ENCODE measurements around the gene ANKRD33.

ANKRD33 gene

GRCh38 chr12:51901881-51902280 is 14.0 kb downstream of the ANKRD33 start:
- Histone ChIP-seq H3K36me3 (ENCODE audit: control insufficient read depth in 2 of 2, insufficient read depth in 2 of 2, low read length in 2 of 2) (no peaks in the 10 kb centered on the region), H3K9me3 (ENCODE audit: control insufficient read depth in 2 of 2, low read length in 2 of 2) (no peaks in the 10 kb centered on the region), H3K27me3 (ENCODE audit: control insufficient read depth in 1 of 2, insufficient read depth in 2 of 2, low read length in 2 of 2) (peaks cover 2 to 8% of the 10 kb centered on the region in 2 donors), H3K9ac (ENCODE audit: low read length in 2 of 2) (no peak overlapping the region), H3K4me3 (ENCODE audit: low read length in 2 of 2) (no peak overlapping the region), H3K4me1 (ENCODE audit: control insufficient read depth, insufficient read depth, low read length) (peaks cover 10% of the 10 kb centered on the region), H3K27ac (ENCODE audit: low read length) (no peak overlapping the region)

GRCh38 chr12:51904951-51905470 is 17.1 kb downstream of the ANKRD33 start:
- H3K4me1 ChIP-seq (ENCODE audit: control insufficient read depth, insufficient read depth, low read length), result peaks cover 25% of the 10 kb centered on the region
- peaks cover 9 to 27% of the 10 kb centered on the region in 2 donors for H3K27me3 ChIP-seq (ENCODE audit: control insufficient read depth in 1 of 2, insufficient read depth in 2 of 2, low read length in 2 of 2)
- H3K27ac ChIP-seq (ENCODE audit: low read length), result peak overlapping the region; percentile 82
- peak overlapping the region in 1 of 2 donors; percentile 42 for H3K9ac ChIP-seq (ENCODE audit: low read length in 2 of 2)
- no peaks in the 10 kb centered on the region for H3K9me3 ChIP-seq (ENCODE audit: control insufficient read depth in 2 of 2, low read length in 2 of 2)
- H3K36me3 ChIP-seq (ENCODE audit: control insufficient read depth in 2 of 2, insufficient read depth in 2 of 2, low read length in 2 of 2), result no peaks in the 10 kb centered on the region
- no peak overlapping the region for H3K4me3 ChIP-seq (ENCODE audit: low read length in 2 of 2)

GRCh38 chr12:51905471-51906429 is 17.8 kb downstream of the ANKRD33 start:
- no peaks in the 10 kb centered on the region for H3K36me3 ChIP-seq (ENCODE audit: control insufficient read depth in 2 of 2, insufficient read depth in 2 of 2, low read length in 2 of 2)
- peak overlapping the region in 1 of 2 donors; percentile 44 for H3K4me3 ChIP-seq (ENCODE audit: low read length in 2 of 2)
- no peaks in the 10 kb centered on the region for H3K9me3 ChIP-seq (ENCODE audit: control insufficient read depth in 2 of 2, low read length in 2 of 2)
- peak overlapping the region; percentile 60 to 66 for H3K9ac ChIP-seq (ENCODE audit: low read length in 2 of 2)
- peaks cover 9 to 27% of the 10 kb centered on the region in 2 donors for H3K27me3 ChIP-seq (ENCODE audit: control insufficient read depth in 1 of 2, insufficient read depth in 2 of 2, low read length in 2 of 2)
- H3K4me1 ChIP-seq (ENCODE audit: control insufficient read depth, insufficient read depth, low read length), result peaks cover 27% of the 10 kb centered on the region
- H3K27ac ChIP-seq (ENCODE audit: low read length), result peak overlapping the region; percentile 82

GRCh38 chr12:51906430-51907082 is 18.7 kb downstream of the ANKRD33 start:
- no peaks in the 10 kb centered on the region for H3K9me3 ChIP-seq (ENCODE audit: control insufficient read depth in 2 of 2, low read length in 2 of 2)
- H3K36me3 ChIP-seq (ENCODE audit: control insufficient read depth in 2 of 2, insufficient read depth in 2 of 2, low read length in 2 of 2), result no peaks in the 10 kb centered on the region
- peak overlapping the region; percentile 82 for H3K27ac ChIP-seq (ENCODE audit: low read length)
- peaks cover 35% of the 10 kb centered on the region for H3K4me1 ChIP-seq (ENCODE audit: control insufficient read depth, insufficient read depth, low read length)
- H3K4me3 ChIP-seq (ENCODE audit: low read length in 2 of 2), result peak overlapping the region in 1 of 2 donors; percentile 69
- H3K27me3 ChIP-seq (ENCODE audit: control insufficient read depth in 1 of 2, insufficient read depth in 2 of 2, low read length in 2 of 2), result peaks cover 11 to 27% of the 10 kb centered on the region in 2 donors
- peak overlapping the region; percentile 21 to 66 for H3K9ac ChIP-seq (ENCODE audit: low read length in 2 of 2)

GRCh38 chr12:51907083-51907855 is 19.4 kb downstream of the ANKRD33 start, which contains the start of gene ACVRL1:
ACVRL1 (plus strand) TSS chr12:51907504; CDS start chr12:51912475, 4,971 bp downstream.
- Histone ChIP-seq H3K4me3 (ENCODE audit: low read length in 2 of 2) (peak within 1 kb of the TSS; percentile 69), H3K9ac (ENCODE audit: low read length in 2 of 2) (peak within 1 kb of the TSS; percentile 66 to 69), H3K27me3 (ENCODE audit: control insufficient read depth in 1 of 2, insufficient read depth in 2 of 2, low read length in 2 of 2) (peaks cover 13 to 27% of the 10 kb centered on the region in 2 donors), H3K4me1 (ENCODE audit: control insufficient read depth, insufficient read depth, low read length) (peaks cover 40% of the 10 kb centered on the region), H3K9me3 (ENCODE audit: control insufficient read depth in 2 of 2, low read length in 2 of 2) (no peaks in the 10 kb centered on the region), H3K27ac (ENCODE audit: low read length) (peak within 1 kb of the TSS; percentile 82), H3K36me3 (ENCODE audit: control insufficient read depth in 2 of 2, insufficient read depth in 2 of 2, low read length in 2 of 2) (no peaks in the 10 kb centered on the region)

DNA sequence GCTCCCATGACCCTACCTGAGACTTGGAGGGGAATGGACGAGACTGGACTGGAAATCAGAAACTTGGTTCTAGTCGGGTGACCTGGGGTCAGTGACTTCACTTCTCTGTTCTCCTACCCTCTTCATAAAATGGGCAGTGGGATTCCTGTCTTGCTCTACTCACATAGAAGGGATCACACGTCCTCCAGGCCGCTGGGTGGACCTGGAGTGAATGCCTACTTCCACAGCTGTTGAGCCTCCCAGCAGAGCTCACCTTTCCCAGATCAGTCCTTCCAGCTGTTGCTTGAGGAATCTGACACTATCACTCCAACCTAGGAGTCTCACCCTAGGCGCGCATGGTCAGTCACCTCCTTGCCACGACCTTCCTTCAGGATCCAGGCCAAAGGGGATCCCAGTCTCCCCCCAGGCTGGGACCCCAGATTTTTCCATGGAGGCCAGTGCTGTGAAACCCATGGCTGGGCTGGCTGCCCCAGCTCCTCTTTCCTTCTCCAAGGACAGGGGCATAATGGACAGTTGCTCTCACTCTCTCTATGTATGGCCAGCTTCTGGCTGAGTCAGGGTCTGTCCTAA is 20.0 kb downstream of the ANKRD33 start:
- Histone ChIP-seq H3K9me3 (ENCODE audit: control insufficient read depth in 2 of 2, low read length in 2 of 2) (no peaks in the 10 kb centered on the region), H3K36me3 (ENCODE audit: control insufficient read depth in 2 of 2, insufficient read depth in 2 of 2, low read length in 2 of 2) (no peaks in the 10 kb centered on the region), H3K27me3 (ENCODE audit: control insufficient read depth in 1 of 2, insufficient read depth in 2 of 2, low read length in 2 of 2) (peaks cover 13 to 27% of the 10 kb centered on the region in 2 donors), H3K27ac (ENCODE audit: low read length) (peak overlapping the region; percentile 82), H3K9ac (ENCODE audit: low read length in 2 of 2) (peak overlapping the region; percentile 66 to 69), H3K4me3 (ENCODE audit: low read length in 2 of 2) (peak overlapping the region; percentile 69), H3K4me1 (ENCODE audit: control insufficient read depth, insufficient read depth, low read length) (peaks cover 47% of the 10 kb centered on the region)

GRCh38 chr12:51908876-51909592 is 21.1 kb downstream of the ANKRD33 start:
- H3K9me3 ChIP-seq (ENCODE audit: control insufficient read depth in 2 of 2, low read length in 2 of 2), result no peaks in the 10 kb centered on the region
- no peaks in the 10 kb centered on the region for H3K36me3 ChIP-seq (ENCODE audit: control insufficient read depth in 2 of 2, insufficient read depth in 2 of 2, low read length in 2 of 2)
- H3K9ac ChIP-seq (ENCODE audit: low read length in 2 of 2), result no peak overlapping the region
- H3K4me3 ChIP-seq (ENCODE audit: low read length in 2 of 2), result peak overlapping the region in 1 of 2 donors; percentile 35
- H3K4me1 ChIP-seq (ENCODE audit: control insufficient read depth, insufficient read depth, low read length), result peaks cover 53% of the 10 kb centered on the region
- peaks cover 15 to 27% of the 10 kb centered on the region in 2 donors for H3K27me3 ChIP-seq (ENCODE audit: control insufficient read depth in 1 of 2, insufficient read depth in 2 of 2, low read length in 2 of 2)
- H3K27ac ChIP-seq (ENCODE audit: low read length), result no peak overlapping the region

DNA sequence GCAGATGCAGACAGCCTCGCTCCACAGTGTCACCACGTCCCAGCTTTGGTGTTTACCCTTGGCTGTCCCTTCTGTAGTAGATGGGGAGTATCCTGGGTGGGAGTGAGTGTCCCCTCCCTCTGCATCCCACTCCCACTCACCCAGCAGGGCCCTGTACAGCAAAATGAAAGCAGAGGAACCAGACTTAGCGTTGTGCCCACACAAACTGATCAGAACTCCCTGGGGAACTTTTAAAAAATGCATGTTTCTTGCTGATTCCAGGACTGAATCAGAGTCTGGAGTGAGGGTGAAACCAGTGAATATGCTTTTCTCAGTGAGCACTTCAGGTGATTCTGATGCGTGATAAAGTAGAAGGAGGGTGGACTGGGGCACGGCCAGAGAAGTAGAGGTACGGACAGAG is 22.3 kb downstream of the ANKRD33 start:
- Histone ChIP-seq H3K36me3 (ENCODE audit: control insufficient read depth in 2 of 2, insufficient read depth in 2 of 2, low read length in 2 of 2) (no peaks in the 10 kb centered on the region), H3K4me1 (ENCODE audit: control insufficient read depth, insufficient read depth, low read length) (peaks cover 54% of the 10 kb centered on the region), H3K27me3 (ENCODE audit: control insufficient read depth in 1 of 2, insufficient read depth in 2 of 2, low read length in 2 of 2) (peaks cover 15 to 27% of the 10 kb centered on the region in 2 donors), H3K9me3 (ENCODE audit: control insufficient read depth in 2 of 2, low read length in 2 of 2) (no peaks in the 10 kb centered on the region), H3K9ac (ENCODE audit: low read length in 2 of 2) (peak overlapping the region in 1 of 2 donors; percentile 29), H3K4me3 (ENCODE audit: low read length in 2 of 2) (peak overlapping the region in 1 of 2 donors; percentile 44), H3K27ac (ENCODE audit: low read length) (no peak overlapping the region)

GRCh38 chr12:51910691-51911090 is 22.8 kb downstream of the ANKRD33 start:
- Histone ChIP-seq H3K36me3 (ENCODE audit: control insufficient read depth in 2 of 2, insufficient read depth in 2 of 2, low read length in 2 of 2) (no peaks in the 10 kb centered on the region), H3K9ac (ENCODE audit: low read length in 2 of 2) (no peak overlapping the region)

More at GRCh38 chr12:51910691-51911090, 22.8 kb downstream of the ANKRD33 start:
- no peak overlapping the region for H3K27ac ChIP-seq (ENCODE audit: low read length)
- H3K9me3 ChIP-seq (ENCODE audit: control insufficient read depth in 2 of 2, low read length in 2 of 2), result no peaks in the 10 kb centered on the region
- peak overlapping the region in 1 of 2 donors; percentile 44 for H3K4me3 ChIP-seq (ENCODE audit: low read length in 2 of 2)
- peaks cover 54% of the 10 kb centered on the region for H3K4me1 ChIP-seq (ENCODE audit: control insufficient read depth, insufficient read depth, low read length)
- H3K27me3 ChIP-seq (ENCODE audit: control insufficient read depth in 1 of 2, insufficient read depth in 2 of 2, low read length in 2 of 2), result peaks cover 15 to 27% of the 10 kb centered on the region in 2 donors
